HG03439 (cell line): ENCODE data around the gene CELF4.

Experiments used
- ATAC-seq: cut with Tn5 transposase; IDR thresholded peaks from one replicate; pipeline ENCODE4 v1.9.1; 2021; ENCODE audit warnings: mild to moderate bottlenecking, moderate library complexity; ENCODE audit not compliant: unreplicated experiment

The CELF4 gene

DNA sequence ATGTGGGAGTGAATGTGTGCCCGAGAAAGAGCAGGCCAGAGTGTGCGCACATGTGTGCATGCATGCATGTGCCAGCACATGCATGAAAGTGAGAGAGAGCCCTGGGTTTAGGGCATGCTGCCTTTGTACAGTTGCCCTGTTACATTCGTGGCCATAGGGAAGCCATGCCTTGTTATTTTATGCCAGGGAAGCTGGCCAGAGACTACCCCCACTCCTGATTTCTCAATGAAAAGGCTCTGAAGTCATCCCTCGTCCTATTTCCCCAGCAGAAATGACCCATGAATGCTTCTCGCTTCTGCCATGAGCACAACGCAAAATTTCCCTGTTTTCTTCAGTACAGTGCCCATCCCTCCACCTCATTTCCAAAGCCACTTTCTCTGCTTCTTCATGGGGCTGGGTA, 143.0 kb downstream of the CELF4 start:
- ATAC-seq: no peak

- no peak for ATAC-seq
Observed at GRCh38 chr18:37422116-37422515, 143.5 kb downstream of the CELF4 start.

- no peak for ATAC-seq
Observed at GRCh38 chr18:37421341-37422077, 144.1 kb downstream of the CELF4 start.

GRCh38 chr18:37420315-37420880, 145.2 kb downstream of the CELF4 start:
- no peak for ATAC-seq

GRCh38 chr18:37419866-37420265, 145.7 kb downstream of the CELF4 start:
- ATAC-seq: no peak

GRCh38 chr18:37419315-37419714, 146.3 kb downstream of the CELF4 start:
- ATAC-seq: no peak

DNA sequence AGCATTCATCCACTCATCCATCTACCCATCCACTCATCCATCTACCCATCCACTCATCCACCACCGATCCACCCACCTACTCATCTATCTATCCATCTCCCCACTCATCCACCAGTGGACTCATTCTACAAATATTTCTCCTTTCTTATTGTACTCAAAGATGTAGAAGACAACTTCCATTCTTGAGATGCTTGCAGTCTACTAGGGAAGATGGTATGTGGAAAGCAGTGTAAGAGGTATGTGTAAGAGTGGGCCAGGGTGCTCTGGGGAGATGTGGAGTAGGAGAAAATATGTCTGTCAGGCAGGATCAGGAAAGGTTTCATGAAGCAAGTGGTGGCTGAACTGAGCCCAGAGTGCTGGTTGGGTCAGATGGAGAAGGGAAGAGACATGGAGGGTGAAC, 150.8 kb downstream of the CELF4 start:
- ATAC-seq: no peak

GRCh38 chr18:37412829-37413228, 152.8 kb downstream of the CELF4 start:
- ATAC-seq: no peak

GRCh38 chr18:37412333-37412732, 153.3 kb downstream of the CELF4 start:
- ATAC-seq: no peak

- ATAC-seq: no peak
Observed at GRCh38 chr18:37409878-37410277, 155.7 kb downstream of the CELF4 start.

DNA sequence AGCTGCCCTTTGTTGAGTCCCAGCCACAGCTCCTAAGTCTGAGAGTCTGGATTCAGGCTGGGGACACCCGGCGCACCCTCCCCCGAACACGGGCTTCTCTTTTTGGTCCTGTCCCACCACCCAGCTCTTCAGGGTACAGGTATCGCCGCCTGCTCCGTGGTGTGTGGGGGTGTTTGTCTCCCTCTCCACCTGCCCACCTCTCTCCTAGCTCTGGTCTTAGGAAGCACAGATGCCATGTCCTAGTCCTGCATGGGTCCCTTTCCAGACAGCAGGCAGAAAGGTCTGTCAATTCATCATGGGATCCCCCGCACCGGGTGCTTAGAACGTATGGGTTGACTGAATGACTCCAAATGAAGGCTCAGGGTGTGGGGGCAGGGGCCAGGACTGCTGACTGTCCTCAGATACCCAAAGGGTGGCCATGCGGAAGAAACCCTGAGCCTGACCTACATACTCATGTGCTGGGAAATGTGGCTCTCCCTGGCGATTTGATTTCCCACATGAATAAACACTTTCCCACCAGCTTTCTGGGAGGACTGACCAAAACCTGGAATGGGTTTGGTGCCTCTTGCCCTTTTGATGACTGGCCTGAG, 156.8 kb downstream of the CELF4 start:
- no peak for ATAC-seq

GRCh38 chr18:37407571-37407970, 158.0 kb downstream of the CELF4 start:
- no peak for ATAC-seq

DNA sequence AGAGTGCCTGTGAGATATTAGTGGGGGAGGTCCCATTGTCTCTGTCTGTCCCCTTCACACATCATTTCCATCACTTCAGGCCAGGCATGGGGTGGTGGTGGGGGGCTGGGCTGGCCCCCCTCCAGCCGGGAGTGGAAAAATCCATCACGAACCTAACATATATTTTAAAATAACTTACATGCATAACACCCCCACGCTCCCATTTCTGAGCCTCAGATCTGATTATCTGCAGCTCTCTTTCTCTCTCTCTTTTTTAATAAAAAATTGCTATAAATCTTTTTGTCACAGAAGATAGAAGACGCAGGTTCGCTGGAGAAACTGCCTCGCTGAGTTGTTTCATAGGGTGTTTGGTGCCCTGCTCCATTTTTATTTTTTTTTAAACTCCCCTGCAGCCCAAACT, 159.8 kb downstream of the CELF4 start:
- no peak for ATAC-seq

GRCh38 chr18:37405229-37405628, 160.4 kb downstream of the CELF4 start:
- ATAC-seq: no peak

- no peak for ATAC-seq
Observed at GRCh38 chr18:37403788-37404187, 161.8 kb downstream of the CELF4 start.

- ATAC-seq: no peak
Observed at GRCh38 chr18:37403100-37403781, 162.4 kb downstream of the CELF4 start.

GRCh38 chr18:37402735-37403099, 162.9 kb downstream of the CELF4 start:
- ATAC-seq: no peak

DNA sequence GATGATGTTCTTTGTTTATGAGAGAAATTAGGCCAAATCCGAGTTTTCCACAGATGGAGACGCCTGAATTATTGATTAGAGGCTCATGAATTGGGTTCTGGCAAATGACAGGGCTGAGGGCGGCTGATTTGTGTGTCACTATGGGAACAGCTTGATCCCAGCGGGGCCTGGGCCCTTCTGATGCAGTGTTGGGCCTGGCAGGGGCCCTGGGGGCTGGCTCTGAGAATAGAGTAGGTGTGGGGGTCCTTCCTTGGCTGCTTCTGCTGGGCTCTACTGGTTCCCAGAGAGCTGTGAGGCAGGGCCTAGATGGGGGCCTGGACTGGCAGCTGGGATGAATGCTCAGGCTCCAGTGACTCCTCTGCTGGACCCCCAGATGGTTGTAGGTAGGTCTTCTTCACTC, 164.8 kb downstream of the CELF4 start:
- no peak for ATAC-seq

- ATAC-seq: no peak
Observed at GRCh38 chr18:37398248-37398920, 167.2 kb downstream of the CELF4 start.

DNA sequence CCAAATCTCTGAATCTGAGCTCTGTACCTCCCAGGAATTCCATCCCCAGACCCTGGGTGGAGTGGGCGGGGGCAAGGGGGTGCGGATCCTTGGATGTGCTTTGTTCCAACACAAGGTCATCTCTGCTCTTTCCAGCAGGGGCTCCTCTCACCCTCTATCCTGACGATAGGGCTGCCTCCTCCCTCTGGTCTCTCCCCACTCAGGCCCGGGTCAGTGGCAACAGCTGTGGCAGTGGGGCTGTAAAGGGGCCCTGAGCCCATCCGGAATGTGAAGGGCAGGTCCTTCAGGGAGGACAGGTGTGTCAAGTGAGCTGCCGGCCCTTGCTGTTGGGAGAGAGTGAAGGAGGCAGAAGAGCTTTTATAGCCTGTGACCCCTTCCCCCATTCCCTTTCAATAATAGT, 167.8 kb downstream of the CELF4 start:
- ATAC-seq: no peak

- no peak for ATAC-seq
Observed at GRCh38 chr18:37396971-37397720, 168.5 kb downstream of the CELF4 start.
